Jurkat, Clone E6-1 (cell line): Measurements from ENCODE around the gene EPHA5. TPM values are rescaled to one million over a fixed set of nuclear protein-coding genes. Genes with fewer than 3 reads are reported as not detected.

Experiments used
- DNase-seq: peaks from one replicate; pipeline ENCODE4 v3.0.0-alpha.2; 2011; ENCODE audit warnings: low read depth, low spot score
- H3K4me3 ChIP-seq: 2 replicates; pipeline ENCODE4 v1.5.1; 2011; ENCODE audit warnings: mild to moderate bottlenecking, low read length, control low read depth, moderate library complexity
- polyA plus RNA-seq: library from polyadenylated mRNA; unstranded; fragments of >200 nt; gene quantifications from one replicate; pipeline ENCODE4 v1.2.1, GENCODE V29; 2012; ENCODE audit warnings: missing spikeins; ENCODE audit not compliant: insufficient read length, insufficient read depth

The EPHA5 gene
- polyA plus RNA-seq = not detected

GRCh38 chr4:65670331-65671031 is at the start of gene EPHA5:
Gene EPHA5 (minus strand): TSS chr4:65670489. CDS start chr4:65669742, 747 bp downstream.
- DNase-seq = peak; percentile 39

GRCh38 chr4:65719635-65720034 is 49.3 kb upstream of the EPHA5 start:
- DNase-seq = no peak
- no peak overlapping the region for H3K4me3 ChIP-seq

More at GRCh38 chr4:65670331-65671031, at the start of gene EPHA5:
- H3K4me3 ChIP-seq = peak within 1 kb of the TSS; percentile 9

- no peak for DNase-seq
- H3K4me3 ChIP-seq = no peak overlapping the region
Measured at GRCh38 chr4:65698631-65699030, 28.3 kb upstream of the EPHA5 start.

GRCh38 chr4:65696436-65696835 is 26.1 kb upstream of the EPHA5 start:
- no peak overlapping the region for H3K4me3 ChIP-seq
- DNase-seq = no peak

- no peak overlapping the region for H3K4me3 ChIP-seq
- DNase-seq = no peak
Measured at GRCh38 chr4:65671372-65671771, 1.1 kb upstream of the EPHA5 start.

GRCh38 chr4:65670020-65670330 is 314 bp downstream of the EPHA5 start:
- peak overlapping the region; percentile 9; the same call in 1 of the 2 replicates for H3K4me3 ChIP-seq
- no peak for DNase-seq

- no peak for DNase-seq
- no peak overlapping the region for H3K4me3 ChIP-seq
Measured at GRCh38 chr4:65669111-65670019, 924 bp downstream of the EPHA5 start.

- no peak overlapping the region for H3K4me3 ChIP-seq
- DNase-seq = no peak
Measured at GRCh38 chr4:65668201-65669089, 1.8 kb downstream of the EPHA5 start.

GRCh38 chr4:65667506-65668041 is 2.7 kb downstream of the EPHA5 start:
- no peak for DNase-seq
- no peak overlapping the region for H3K4me3 ChIP-seq

GRCh38 chr4:65665771-65666523 is 4.3 kb downstream of the EPHA5 start:
- no peak for DNase-seq
- H3K4me3 ChIP-seq = no peak overlapping the region

GRCh38 chr4:65661471-65661870 is 8.8 kb downstream of the EPHA5 start:
- no peak overlapping the region for H3K4me3 ChIP-seq
- DNase-seq = no peak

GRCh38 chr4:65658117-65658516 is 12.2 kb downstream of the EPHA5 start:
- no peak overlapping the region for H3K4me3 ChIP-seq
- DNase-seq = no peak

GRCh38 chr4:65656008-65656407 is 14.3 kb downstream of the EPHA5 start:
- no peak overlapping the region for H3K4me3 ChIP-seq

GRCh38 chr4:65654976-65655375 is 15.3 kb downstream of the EPHA5 start:
- no peak for DNase-seq
- H3K4me3 ChIP-seq = no peak overlapping the region

More at GRCh38 chr4:65656008-65656407, 14.3 kb downstream of the EPHA5 start:
- DNase-seq = no peak

GRCh38 chr4:65653740-65654361 is 16.4 kb downstream of the EPHA5 start:
- no peak overlapping the region for H3K4me3 ChIP-seq
- no peak for DNase-seq

- no peak overlapping the region for H3K4me3 ChIP-seq
- DNase-seq = no peak
Measured at GRCh38 chr4:65651751-65652150, 18.5 kb downstream of the EPHA5 start.

GRCh38 chr4:65651031-65651430 is 19.3 kb downstream of the EPHA5 start:
- H3K4me3 ChIP-seq = no peak overlapping the region
- no peak for DNase-seq

GRCh38 chr4:65646136-65646535 is 24.2 kb downstream of the EPHA5 start:
- no peak overlapping the region for H3K4me3 ChIP-seq

More at GRCh38 chr4:65646136-65646535, 24.2 kb downstream of the EPHA5 start:
- DNase-seq = no peak
